ENCODE measurements around the gene LRRC51.

LRRC51 gene, protein sequence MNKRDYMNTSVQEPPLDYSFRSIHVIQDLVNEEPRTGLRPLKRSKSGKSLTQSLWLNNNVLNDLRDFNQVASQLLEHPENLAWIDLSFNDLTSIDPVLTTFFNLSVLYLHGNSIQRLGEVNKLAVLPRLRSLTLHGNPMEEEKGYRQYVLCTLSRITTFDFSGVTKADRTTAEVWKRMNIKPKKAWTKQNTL

DNA sequence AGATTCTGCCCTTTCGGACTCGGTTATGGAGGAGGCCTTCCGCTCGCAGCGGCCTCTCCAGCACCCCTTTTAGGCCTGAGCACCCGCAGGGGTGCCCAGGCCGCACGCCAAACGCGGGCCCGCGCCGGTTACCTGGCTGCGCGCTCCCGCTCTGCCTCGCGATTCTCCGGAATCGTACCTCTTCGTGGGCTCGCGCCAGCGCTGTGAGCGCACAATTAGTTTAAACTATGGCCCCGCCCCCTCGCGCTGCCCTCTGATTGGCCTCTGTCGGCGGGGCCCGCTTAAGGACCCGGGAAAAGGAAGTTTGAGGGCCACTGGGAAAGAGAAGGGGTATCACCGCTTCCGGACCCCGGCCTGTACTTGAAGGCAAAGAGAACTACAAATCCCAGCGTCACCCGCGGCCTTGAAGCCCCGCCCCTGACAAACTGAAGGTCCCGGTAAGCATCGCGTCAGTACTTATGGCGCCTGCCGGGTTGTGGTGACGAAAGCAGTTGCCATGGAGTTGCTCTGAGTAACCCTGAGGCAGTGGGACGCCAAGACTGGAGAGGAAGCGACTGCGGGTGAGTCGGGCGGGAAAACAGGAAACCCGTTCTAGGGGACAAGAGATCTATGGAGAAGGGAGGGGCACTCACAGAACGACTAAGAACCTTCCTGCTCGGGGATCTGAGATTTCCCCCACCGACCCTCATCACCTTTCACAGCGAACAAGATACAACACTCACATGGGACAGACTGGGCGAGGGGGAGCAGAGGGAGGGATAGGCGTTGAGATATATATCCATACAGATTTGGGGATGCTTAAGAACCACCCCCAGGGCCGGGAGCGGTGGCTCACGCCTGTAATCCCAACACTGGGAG lies at the start of gene LRRC51, which contains the start of gene NUMA1:
TSS of gene LRRC51 (plus strand) at position 525 of the 858 bp plus-strand sequence. CDS start 8,234 bp downstream, outside the sequence.
TSS of gene NUMA1 (minus strand) at position 217 of the 858 bp plus-strand sequence. CDS start 44,599 bp downstream, outside the sequence.
- DNase-seq (ENCODE audit: low read depth) = peak; percentile 96

- no peak for DNase-seq (ENCODE audit: low read depth)
Observed at GRCh38 chr11:72036687-72037086, 44.0 kb upstream of the LRRC51 start.

GRCh38 chr11:72037554-72038311 lies 42.9 kb upstream of the LRRC51 start:
- no peak for DNase-seq (ENCODE audit: low read depth)

DNA sequence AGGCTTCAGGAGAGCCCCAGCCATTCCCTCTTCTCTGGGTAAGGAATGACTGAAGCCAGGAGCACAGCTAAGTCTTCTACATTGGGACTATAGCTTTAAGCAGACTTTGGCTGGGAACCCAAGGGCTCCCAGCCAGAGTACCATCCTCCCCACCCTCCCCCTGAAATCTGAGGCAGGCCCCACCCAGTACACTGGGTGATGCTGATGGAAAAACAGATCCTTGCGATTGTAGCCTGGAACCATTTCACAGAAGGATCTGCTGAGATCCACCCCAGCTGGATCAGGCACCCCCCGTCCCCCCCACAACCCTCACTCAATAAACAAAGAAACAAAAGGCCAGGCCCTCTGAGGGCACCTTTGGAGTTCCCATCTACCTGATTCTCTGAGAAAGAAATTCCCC lies 42.2 kb upstream of the LRRC51 start:
- no peak for DNase-seq (ENCODE audit: low read depth)

DNA sequence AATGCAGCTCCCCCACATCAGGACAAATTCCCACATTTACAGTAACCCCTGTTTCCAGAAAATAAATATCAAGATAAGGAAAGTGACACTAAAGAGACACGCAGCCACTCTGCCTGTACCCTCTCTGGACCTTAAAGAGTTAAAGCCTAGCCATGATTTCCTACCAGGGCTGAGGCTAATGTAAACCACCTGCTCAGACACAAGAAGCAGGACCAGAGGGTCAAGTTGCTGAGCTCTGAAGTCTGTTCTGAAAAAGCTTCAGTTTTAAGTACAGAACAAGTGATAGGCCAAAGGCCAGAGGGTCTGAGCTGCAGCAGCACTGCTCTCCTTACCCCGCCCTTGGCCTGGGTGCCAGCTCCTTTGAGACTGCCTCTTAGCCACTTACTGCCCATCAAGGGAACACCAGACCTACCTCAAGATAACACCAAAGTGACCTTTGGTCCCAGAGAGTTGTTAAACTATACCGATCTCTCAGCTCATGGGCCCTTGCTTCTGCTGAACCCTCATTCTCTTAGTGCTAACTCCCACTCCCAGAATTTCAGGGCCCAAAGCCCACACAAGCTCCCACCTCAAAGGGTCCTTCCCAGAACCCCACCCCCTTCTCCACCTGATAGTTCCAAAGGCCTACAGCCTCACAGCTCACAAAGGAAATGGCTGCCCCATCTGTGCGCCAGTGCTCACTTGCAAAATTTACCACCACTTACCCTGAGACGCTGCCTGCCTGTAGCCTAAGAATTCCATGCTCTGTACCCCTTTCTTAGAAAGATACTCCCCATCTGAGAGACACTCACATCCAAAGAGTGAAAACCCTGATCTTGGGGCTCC lies 41.4 kb upstream of the LRRC51 start:
- no peak for DNase-seq (ENCODE audit: low read depth)

GRCh38 chr11:72039856-72040401 lies 40.7 kb upstream of the LRRC51 start:
- no peak for DNase-seq (ENCODE audit: low read depth)

DNA sequence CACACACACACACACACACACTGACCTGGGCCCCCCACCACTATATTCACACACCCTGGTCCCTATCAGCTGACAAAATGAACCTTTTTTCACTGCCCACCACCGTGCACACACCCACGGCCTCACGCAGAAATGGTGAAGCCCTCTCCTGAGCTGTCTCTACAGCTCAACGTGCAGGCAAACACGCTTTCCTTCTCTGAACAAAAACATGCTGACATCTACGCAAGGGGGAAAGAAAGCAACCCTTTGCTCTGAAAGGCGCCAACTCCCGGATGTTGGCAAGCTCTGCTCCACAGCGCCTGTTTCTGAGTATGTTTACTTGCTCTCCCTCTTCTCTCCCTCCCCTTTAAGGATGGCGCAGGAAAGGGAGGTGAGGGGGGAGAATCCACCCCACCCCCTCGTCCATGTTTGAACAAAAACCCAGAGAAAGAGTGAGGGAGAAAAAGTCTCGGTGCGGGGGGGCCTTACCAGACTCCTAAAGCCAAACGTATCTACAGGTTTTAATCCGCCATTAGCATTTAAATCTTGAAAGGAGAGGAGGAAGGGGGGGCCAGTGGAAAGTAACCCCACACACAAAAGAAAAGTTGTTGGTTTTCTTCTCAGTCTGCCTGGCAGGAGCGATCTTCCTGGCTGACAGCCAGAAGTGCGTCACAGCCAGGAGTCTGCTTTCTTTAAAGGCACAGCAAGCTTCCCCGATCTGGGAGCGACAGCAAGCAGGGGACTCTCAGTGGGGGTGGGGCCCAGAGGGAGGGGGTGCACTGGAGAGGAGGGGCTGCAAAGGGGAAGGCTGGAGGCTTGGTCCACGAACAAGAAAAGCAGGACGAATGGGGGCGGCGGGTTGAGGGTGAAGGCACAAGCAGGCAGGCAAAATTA lies 39.9 kb upstream of the LRRC51 start:
- DNase-seq (ENCODE audit: low read depth) = peak; percentile 41

GRCh38 chr11:72041364-72042063 lies 39.1 kb upstream of the LRRC51 start:
- DNase-seq (ENCODE audit: low read depth) = no peak

- DNase-seq (ENCODE audit: low read depth) = no peak
Observed at GRCh38 chr11:72042064-72042745, 38.4 kb upstream of the LRRC51 start.

- DNase-seq (ENCODE audit: low read depth) = no peak
Observed at GRCh38 chr11:72045849-72046248, 34.8 kb upstream of the LRRC51 start.

- DNase-seq (ENCODE audit: low read depth) = no peak
Observed at GRCh38 chr11:72048766-72049460, 31.7 kb upstream of the LRRC51 start.

GRCh38 chr11:72058416-72059034 lies 22.1 kb upstream of the LRRC51 start:
- no peak for DNase-seq (ENCODE audit: low read depth)

DNA sequence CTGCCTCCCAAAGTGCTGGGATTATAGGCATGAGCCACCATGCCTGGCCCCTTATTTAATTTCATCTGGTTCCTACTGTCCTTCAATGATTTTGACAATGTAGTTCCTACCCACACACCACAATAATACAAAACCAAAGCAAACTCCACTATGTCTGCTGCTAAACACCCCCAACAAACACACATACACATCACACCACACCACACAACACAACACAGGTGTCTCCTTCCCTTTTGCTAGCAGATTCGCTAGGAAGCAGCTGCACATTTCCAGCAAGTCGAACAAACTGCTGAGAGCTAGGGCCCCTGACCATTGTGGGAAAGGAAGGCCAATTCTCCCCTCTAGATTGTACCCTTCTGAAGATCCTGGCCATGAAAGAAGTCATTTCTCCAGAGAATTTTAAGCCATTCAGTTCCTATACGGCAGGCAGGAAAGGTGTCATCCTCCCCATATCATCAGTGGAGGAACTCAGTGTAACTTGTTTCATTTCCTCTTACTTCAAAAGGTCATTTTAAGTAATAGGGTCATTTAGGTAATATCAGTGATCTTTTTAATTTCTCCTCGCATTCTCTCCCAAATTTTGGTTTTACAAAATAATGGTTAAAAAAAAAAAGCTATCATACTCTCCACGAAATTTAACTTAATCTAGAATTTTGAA lies 18.8 kb upstream of the LRRC51 start:
- no peak for DNase-seq (ENCODE audit: low read depth)

DNA sequence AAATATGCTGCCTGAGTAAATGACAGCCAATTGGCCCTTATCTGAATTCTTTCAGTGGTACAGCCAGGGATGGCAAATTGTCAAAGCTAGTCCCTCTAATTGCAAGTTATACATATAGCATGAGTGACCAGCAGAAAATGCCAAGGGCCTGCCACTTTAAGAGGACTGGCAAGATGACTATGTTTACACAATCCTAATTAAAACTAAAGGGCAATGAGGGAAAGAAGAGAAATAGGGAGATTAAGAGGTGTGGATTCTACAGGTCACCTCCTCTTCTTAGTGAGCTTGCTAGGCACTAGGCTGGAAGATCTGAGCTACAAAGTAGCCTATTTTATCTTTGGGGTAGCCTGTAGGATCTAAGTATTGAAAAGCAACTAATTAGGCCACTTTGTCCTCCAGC lies 13.8 kb upstream of the LRRC51 start:
- no peak for DNase-seq (ENCODE audit: low read depth)

- no peak for DNase-seq (ENCODE audit: low read depth)
Observed at GRCh38 chr11:72067266-72067665, 13.4 kb upstream of the LRRC51 start.

GRCh38 chr11:72067676-72068075 lies 13.0 kb upstream of the LRRC51 start:
- DNase-seq (ENCODE audit: low read depth) = no peak

GRCh38 chr11:72069200-72069599 lies 11.4 kb upstream of the LRRC51 start:
- DNase-seq (ENCODE audit: low read depth) = no peak
